ENCODE data around the gene ENG.

ENG gene

GRCh38 chr9:127767410-127767809, 87.0 kb downstream of the ENG start:
- TF ChIP-seq SUZ12 (IDR thresholded peaks at IDR 0.05; ENCODE audit: extremely low read depth, insufficient read depth, insufficient read length) (no peak), ZNF274 (IDR thresholded peaks at IDR 0.05; ENCODE audit: low read depth, low read length) (no peak), YY1 (IDR thresholded peaks at IDR 0.05; ENCODE audit: insufficient read depth, insufficient read length) (no peak)

GRCh38 chr9:127765418-127765817, 89.0 kb downstream of the ENG start:
- H3K27me3 ChIP-seq (ENCODE audit: insufficient read depth, insufficient read length) = no peaks in the 10 kb centered on the region
- H3K36me3 ChIP-seq (ENCODE audit: insufficient read depth, insufficient read length, low read length) = peaks cover 3% of the 10 kb centered on the region
- TF ChIP-seq SUZ12 (IDR thresholded peaks at IDR 0.05; ENCODE audit: extremely low read depth, insufficient read depth, insufficient read length) = no peak
- no peak for TF ChIP-seq YY1 (IDR thresholded peaks at IDR 0.05; ENCODE audit: insufficient read depth, insufficient read length)
- no peak for TF ChIP-seq ZNF274 (IDR thresholded peaks at IDR 0.05; ENCODE audit: low read depth, low read length)

More at GRCh38 chr9:127767410-127767809, 87.0 kb downstream of the ENG start:
- Histone ChIP-seq H3K9ac (ENCODE audit: insufficient read length, low read depth) (peak overlapping the region; percentile 50), H3K9me3 (ENCODE audit: insufficient read depth, low read length) (no peaks in the 10 kb centered on the region), H3K36me3 (ENCODE audit: insufficient read depth, insufficient read length, low read length) (peaks cover 3% of the 10 kb centered on the region), H3K4me1 (ENCODE audit: insufficient read depth, insufficient read length) (peaks cover 31% of the 10 kb centered on the region), H3K4me3 (ENCODE audit: insufficient read length, low read depth) (no peak overlapping the region), H3K27me3 (ENCODE audit: insufficient read depth, insufficient read length) (no peaks in the 10 kb centered on the region)
- no peak for DNase-seq (ENCODE audit: low read depth, low spot score)

More at GRCh38 chr9:127765418-127765817, 89.0 kb downstream of the ENG start:
- Histone ChIP-seq H3K9me3 (ENCODE audit: insufficient read depth, low read length) (no peaks in the 10 kb centered on the region), H3K4me3 (ENCODE audit: insufficient read length, low read depth) (no peak overlapping the region), H3K9ac (ENCODE audit: insufficient read length, low read depth) (no peak overlapping the region), H3K4me1 (ENCODE audit: insufficient read depth, insufficient read length) (peaks cover 28% of the 10 kb centered on the region)
- DNase-seq (ENCODE audit: low read depth, low spot score) = no peak
